ENCODE results near the gene FANCE. TPM values are rescaled to one million over a fixed set of nuclear protein-coding genes. Genes with fewer than 3 reads are reported as not detected.

The FANCE gene
- polyA plus RNA-seq, 1 donor (not counting 4 experiments of a cell fraction or from before 2014, with no cell fraction given), result 6.4 TPM

DNA sequence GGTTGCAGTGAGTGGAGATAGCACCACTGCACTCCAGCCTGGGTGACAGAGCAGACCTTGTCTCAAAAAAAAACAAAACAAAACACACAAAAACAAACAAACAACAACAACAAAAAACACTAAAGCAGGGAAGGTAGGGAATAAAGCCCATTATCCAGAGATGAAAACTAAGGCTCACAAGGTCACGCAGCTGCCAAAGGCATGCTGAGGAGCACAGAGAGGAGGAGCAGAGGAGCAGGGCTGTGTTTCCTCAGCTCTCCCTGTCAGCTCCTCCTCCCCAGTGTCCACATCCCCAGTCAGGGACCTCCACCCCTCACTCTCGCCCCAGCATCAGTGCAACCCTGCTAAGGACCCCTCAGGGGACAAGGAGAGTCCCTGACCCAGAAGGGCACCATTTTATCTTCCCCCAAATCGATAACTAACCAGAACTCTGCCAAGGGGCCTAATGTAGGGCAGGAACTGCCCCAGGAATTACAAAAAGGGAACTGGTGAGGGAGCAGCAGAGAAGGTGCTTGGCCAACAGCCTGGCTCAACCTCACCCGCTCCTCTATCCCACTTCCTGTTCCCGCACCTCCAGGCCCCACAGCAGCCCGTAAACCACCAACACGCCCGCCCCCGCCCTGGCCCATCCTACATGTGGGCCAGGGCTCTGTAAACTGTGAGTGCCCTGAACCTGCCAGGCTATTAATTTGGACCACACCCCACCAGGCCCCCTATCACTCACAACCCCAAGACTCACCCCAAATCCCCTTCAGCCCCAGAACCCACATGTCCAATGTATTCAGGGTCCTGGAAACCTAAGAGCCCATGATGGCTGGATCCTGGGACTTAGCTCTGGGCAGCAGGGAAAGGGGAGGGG is 35.7 kb downstream of the FANCE start:
- peaks cover 68% of the 10 kb centered on the region for H3K4me1 ChIP-seq (ENCODE audit: control insufficient read depth, extremely low read depth, insufficient read depth, low read length)
- peak overlapping the region in 1 of 3 experiments; percentile 2 for H3K4me3 ChIP-seq (ENCODE audit: control insufficient read depth in 2 of 3, extremely low read depth in 1 of 3, insufficient read depth in 2 of 3, low read depth in 1 of 3, low read length in 3 of 3)
- peak; percentile 29 for FAIRE-seq
- no peaks in the 10 kb centered on the region for H3K36me3 ChIP-seq (ENCODE audit: control insufficient read depth in 2 of 2, extremely low read depth in 1 of 2, insufficient read depth in 2 of 2, low read length in 2 of 2)
- peaks cover 20% of the 10 kb centered on the region for H3K79me2 ChIP-seq (ENCODE audit: control insufficient read depth, insufficient read depth, low read length)
- no peak for DNase-seq (ENCODE audit: low read depth, low spot score)
- no peak for TF ChIP-seq CTCF (optimal IDR thresholded peaks at IDR 0.05 in 1 of 3, IDR thresholded peaks at IDR 0.05 in 1 of 3, conservative IDR thresholded peaks at IDR 0.05 in 1 of 3; ENCODE audit: extremely low read depth in 1 of 3, insufficient read depth in 2 of 3, low read length in 3 of 3)
- TF ChIP-seq EZH2 (IDR thresholded peaks at IDR 0.05; ENCODE audit: low read length), result no peak
- dilution Hi-C loops (cut with MboI; ENCODE audit: extremely low pct_ligation_motif_present, low sequenced_read_pairs), result no loop called here
- H3K9me1 ChIP-seq (ENCODE audit: control insufficient read depth, extremely low read depth, insufficient read depth, low read length), result no peaks in the 10 kb centered on the region
- H4K20me1 ChIP-seq (ENCODE audit: control insufficient read depth, extremely low read depth, insufficient read depth, low read length), result no peaks in the 10 kb centered on the region
- no peak overlapping the region for H2AFZ ChIP-seq (ENCODE audit: control insufficient read depth, low read length)
- H3K27ac ChIP-seq (ENCODE audit: control insufficient read depth, insufficient read depth, low read length), result peak overlapping the region; percentile 99
- H3K27me3 ChIP-seq (ENCODE audit: control insufficient read depth, extremely low read depth, insufficient read depth, low read length), result no peaks in the 10 kb centered on the region
- H3K9ac ChIP-seq (ENCODE audit: control insufficient read depth, extremely low read depth, insufficient read depth, low read length), result peak overlapping the region; percentile 52
- no peaks in the 10 kb centered on the region for H3K9me3 ChIP-seq (ENCODE audit: control insufficient read depth, low read depth, low read length)
- H3K4me2 ChIP-seq (ENCODE audit: control insufficient read depth, extremely low read depth, insufficient read depth, low read depth, low read length), result peak overlapping the region; percentile 56

GRCh38 chr6:35488517-35488862 is 36.4 kb downstream of the FANCE start:
- FAIRE-seq, result no peak
- Histone ChIP-seq H3K9ac (ENCODE audit: control insufficient read depth, extremely low read depth, insufficient read depth, low read length) (peak overlapping the region; percentile 52), H3K27me3 (ENCODE audit: control insufficient read depth, extremely low read depth, insufficient read depth, low read length) (no peaks in the 10 kb centered on the region), H3K79me2 (ENCODE audit: control insufficient read depth, insufficient read depth, low read length) (peaks cover 25% of the 10 kb centered on the region), H3K9me1 (ENCODE audit: control insufficient read depth, extremely low read depth, insufficient read depth, low read length) (no peaks in the 10 kb centered on the region), H3K9me3 (ENCODE audit: control insufficient read depth, low read depth, low read length) (no peaks in the 10 kb centered on the region), H3K4me2 (ENCODE audit: control insufficient read depth, extremely low read depth, insufficient read depth, low read depth, low read length) (peak overlapping the region; percentile 56), H3K27ac (ENCODE audit: control insufficient read depth, insufficient read depth, low read length) (peak overlapping the region; percentile 99), H3K4me3 (ENCODE audit: control insufficient read depth in 2 of 3, extremely low read depth in 1 of 3, insufficient read depth in 2 of 3, low read depth in 1 of 3, low read length in 3 of 3) (peak overlapping the region in 1 of 3 experiments; percentile 2), H3K4me1 (ENCODE audit: control insufficient read depth, extremely low read depth, insufficient read depth, low read length) (peaks cover 69% of the 10 kb centered on the region), H4K20me1 (ENCODE audit: control insufficient read depth, extremely low read depth, insufficient read depth, low read length) (no peaks in the 10 kb centered on the region), H2AFZ (ENCODE audit: control insufficient read depth, low read length) (no peak overlapping the region), H3K36me3 (ENCODE audit: control insufficient read depth in 2 of 2, extremely low read depth in 1 of 2, insufficient read depth in 2 of 2, low read length in 2 of 2) (peaks cover 1 to 2% of the 10 kb centered on the region in 2 experiments)
- dilution Hi-C loops (cut with MboI; ENCODE audit: extremely low pct_ligation_motif_present, low sequenced_read_pairs), result no loop called here
- no peak for DNase-seq (ENCODE audit: low read depth, low spot score)
- no peak for TF ChIP-seq EZH2 (IDR thresholded peaks at IDR 0.05; ENCODE audit: low read length)
- no peak for TF ChIP-seq CTCF (optimal IDR thresholded peaks at IDR 0.05 in 1 of 3, IDR thresholded peaks at IDR 0.05 in 1 of 3, conservative IDR thresholded peaks at IDR 0.05 in 1 of 3; ENCODE audit: extremely low read depth in 1 of 3, insufficient read depth in 2 of 3, low read length in 3 of 3)
